K562 (cell line): ENCODE measurements around the gene MYL9. TPM values are rescaled to one million over a fixed set of nuclear protein-coding genes. Genes with fewer than 3 reads are reported as not detected.

Experiments used
- CBFB ChIP-seq: sonication (generic); formaldehyde crosslinking; IDR thresholded peaks from 2 replicates; pipeline ENCODE4 v1.4.0; 2020; ENCODE audit warnings: mild to moderate bottlenecking, missing genetic modification reagents
- CBX5 ChIP-seq: IDR thresholded peaks from 2 replicates; pipeline ENCODE4 v1.6.1; 2014; ENCODE audit warnings: low read depth, borderline replicate concordance
- CCNT2 ChIP-seq: IDR thresholded peaks from 2 replicates; pipeline ENCODE4 v1.6.1; 2011; ENCODE audit warnings: borderline replicate concordance, low read depth, mild to moderate bottlenecking, moderate library complexity, mixed read lengths, low read length; ENCODE audit not compliant: insufficient read length; ENCODE audit errors: extremely low read depth
- CREM ChIP-seq: IDR thresholded peaks from 2 replicates; pipeline ENCODE4 v1.6.1; 2014; ENCODE audit warnings: antibody characterized with exemption, low read depth
- DIDO1 ChIP-seq: fragments of 450-650 bp; IDR thresholded peaks from 2 replicates; pipeline ENCODE4 v1.6.1; 2016; ENCODE audit warnings: low read depth, missing biosample characterization, missing genetic modification characterization
- FOSL1 ChIP-seq: fragments of 200-800 bp; sonication (Bioruptor generic); conservative IDR thresholded peaks from 2 replicates; pipeline ENCODE4 v1.6.1; 2016; ENCODE audit warnings: missing genetic modification characterization, missing compliant biosample characterization
- FOXA3 ChIP-seq, 2 experiments: fragments of 450-650 bp in 1 of 2; sonication (generic) in 1 of 2; formaldehyde crosslinking; IDR thresholded peaks in 1 of 2; conservative IDR thresholded peaks in 1 of 2; 2 replicates each; pipeline versions ENCODE4 v1.4.0 to v1.8.0; 2020 to 2022; ENCODE audit warnings: mild to moderate bottlenecking in 2 of 2, missing genetic modification reagents in 1 of 2
- GATAD2B ChIP-seq: fragments of 450-650 bp; IDR thresholded peaks from 2 replicates; pipeline ENCODE4 v1.6.1; 2017; ENCODE audit warnings: mild to moderate bottlenecking, borderline replicate concordance
- LCOR ChIP-seq: sonication (generic); formaldehyde crosslinking; IDR thresholded peaks from 2 replicates; pipeline ENCODE4 v1.8.0; 2022; ENCODE audit warnings: mild to moderate bottlenecking, missing genetic modification reagents
- MYNN ChIP-seq, 2 experiments: sonication (generic); formaldehyde crosslinking in 1 of 2; IDR thresholded peaks; 2 replicates each; pipeline versions ENCODE4 v1.5.0 to v1.6.1; 2016 to 2020; ENCODE audit warnings: antibody characterized with exemption in 1 of 2, missing genetic modification reagents in 1 of 2
- NELFE ChIP-seq: IDR thresholded peaks from 2 replicates; pipeline ENCODE4 v1.6.1; 2011; ENCODE audit warnings: mild to moderate bottlenecking; ENCODE audit not compliant: insufficient read depth, insufficient read length
- PTBP1 ChIP-seq: fragments of 200-400 bp; formaldehyde crosslinking; IDR thresholded peaks from 2 replicates; pipeline ENCODE4 v1.6.1; 2017; ENCODE audit warnings: low read depth, low read length
- SP1 ChIP-seq: sonication (generic); formaldehyde crosslinking; IDR thresholded peaks from 2 replicates; pipeline ENCODE4 v1.8.1; 2022; ENCODE audit warnings: mild to moderate bottlenecking, missing genetic modification reagents
- TGIF2 ChIP-seq: sonication (generic); formaldehyde crosslinking; IDR thresholded peaks from 2 replicates; pipeline ENCODE4 v1.8.1; 2022; ENCODE audit warnings: mild to moderate bottlenecking, missing genetic modification reagents, moderate library complexity
- ZNF324 ChIP-seq: fragments of 250-450 bp; sonication (Bioruptor Pico); IDR thresholded peaks from 2 replicates; pipeline ENCODE4 v1.4.0; 2020; ENCODE audit warnings: mild to moderate bottlenecking
- ZNF431 ChIP-seq: sonication (generic); formaldehyde crosslinking; IDR thresholded peaks from 2 replicates; pipeline ENCODE4 v1.8.0; 2022; ENCODE audit warnings: mild to moderate bottlenecking, missing genetic modification reagents
- ZSCAN32 ChIP-seq: fragments of 450-650 bp; formaldehyde crosslinking; IDR thresholded peaks from 2 replicates; pipeline ENCODE4 v1.4.0; 2020; ENCODE audit warnings: mild to moderate bottlenecking, moderate library complexity
- polyA plus RNA-seq, 8 experiments: library from polyadenylated mRNA; depleted of rRNA in 4 of 8; stranded (reverse) in 5 of 8; unstranded in 3 of 8; fragments of >200 nt; fragmentation: Nextera tagmentation in 2 of 8; fragmentation: Illumina TruSeq in 1 of 8; extraction: Ambion mirVana in 2 of 8; extraction: Trizol in 1 of 8; gene quantifications; 2 replicates each; pipeline versions ENCODE4 v1.2.1 to v1.2.3, GENCODE V29; 2011 to 2014; ENCODE audit warnings: inconsistent platforms in 1 of 8, missing spikeins in 1 of 8
- total RNA-seq, 7 experiments: library from RNA; depleted of rRNA in 6 of 7; stranded (reverse); fragments of >200 nt in 6 of 7; fragmentation: Illumina TruSeq in 2 of 7; extraction: Trizol in 2 of 7; gene quantifications; 2 replicates each; pipeline versions ENCODE4 v1.2.1 to v1.2.3, GENCODE V29; 2011 to 2021; ENCODE audit warnings: low replicate concordance in 1 of 7
- TF ChIP-seq, protein P1 (sequence below): fragments of 450-650 bp; IDR thresholded peaks from 2 replicates; pipeline ENCODE4 v1.6.1; 2016; ENCODE audit warnings: antibody characterized with exemption
- TF ChIP-seq, protein P2 (sequence below): sonication (generic); formaldehyde crosslinking; IDR thresholded peaks from 2 replicates; pipeline ENCODE4 v1.9.0; 2022; ENCODE audit warnings: mild to moderate bottlenecking, missing genetic modification reagents
- TF ChIP-seq, protein P3 (sequence below): fragments of 450-650 bp; IDR thresholded peaks from 2 replicates; pipeline ENCODE4 v1.6.1; 2017; ENCODE audit warnings: antibody characterized with exemption, mild to moderate bottlenecking
- TF ChIP-seq, protein P4 (sequence below): fragments of 450-650 bp; conservative IDR thresholded peaks from 2 replicates; pipeline ENCODE4 v1.6.1; 2016; ENCODE audit warnings: missing genetic modification characterization, low read depth, mild to moderate bottlenecking, missing compliant biosample characterization, moderate library complexity

Gene MYL9
- total and polyA plus RNA-seq, 9 of the 15 experiments (the other 6 are each of a cell fraction or from before 2014, with no cell fraction given) = 0.11 to 3.2 (median 0.81) TPM; not detected in 1

DNA sequence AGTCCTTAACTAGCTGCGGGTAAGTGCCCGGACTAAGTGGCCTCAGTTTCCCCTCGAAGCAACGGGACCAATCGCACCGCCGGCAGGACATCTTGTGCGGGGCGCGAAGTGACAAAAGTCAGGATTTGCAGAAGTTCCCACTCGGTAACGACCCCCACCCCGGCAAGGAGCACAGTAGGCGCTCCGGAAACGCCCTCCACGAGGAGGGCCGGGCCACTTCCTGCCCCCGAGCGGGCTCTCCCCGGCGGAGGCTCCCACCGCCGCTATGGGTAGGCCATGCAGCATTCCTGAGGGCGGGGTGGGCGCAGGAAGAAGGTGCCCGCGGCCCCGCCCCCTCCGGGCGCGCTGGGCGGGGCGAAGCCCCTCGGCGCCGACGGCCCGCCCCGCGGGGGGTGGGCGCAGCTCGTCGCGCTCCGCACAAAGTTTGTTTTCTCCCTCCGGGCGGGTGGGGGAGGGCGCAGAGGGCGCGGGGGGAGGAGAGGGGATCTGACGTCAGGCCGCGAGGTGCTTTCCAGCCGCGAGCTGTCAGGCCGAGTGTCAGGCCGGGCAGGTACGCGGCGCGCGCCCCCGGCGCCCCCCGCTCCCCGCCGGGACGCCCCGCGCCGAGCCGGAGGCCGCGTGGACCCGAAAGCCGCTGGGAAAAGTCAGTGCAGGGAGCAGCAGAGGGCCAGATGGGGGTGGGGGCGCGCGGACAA, 31.9 kb downstream of the MYL9 start, which contains the start of gene TGIF2 (continued):
- TF ChIP-seq PTBP1 (no peak), CREM (peak; percentile 83), SP1 (CRISPR knock-in tag) (peak; percentile 53; the same call in 1 of the 2 replicates), DIDO1 (tag) (no peak), GATAD2B (peak; percentile 72; the same call in 1 of the 2 replicates), FOSL1 (tag) (peak; percentile 44; the same call in 1 of the 2 replicates), LCOR (CRISPR knock-in tag) (no peak), FOXA3 (CRISPR knock-in tag; conservative IDR thresholded peaks at IDR 0.05 in 1 of 2, IDR thresholded peaks at IDR 0.05 in 1 of 2) (0 out of 4 replicates have a peak, but pooled peaks of 1 of the 2 experiments have one; percentile 42), CBFB (CRISPR knock-in tag) (0 out of 2 replicates have a peak, but pooled peaks have one; percentile 1), NELFE (no peak), TGIF2 (no peak), CBX5 (no peak), ZNF324 (no peak), CCNT2 (peak; percentile 88), ZSCAN32 (CRISPR knock-in tag) (no peak), ZNF431 (CRISPR knock-in tag) (0 out of 2 replicates have a peak, but pooled peaks have one; percentile 23), MYNN (IDR thresholded peaks at IDR 0.05) (no peak), MYNN (CRISPR knock-in tag; IDR thresholded peaks at IDR 0.05) (no peak)
- TF ChIP-seq, protein P1, sequence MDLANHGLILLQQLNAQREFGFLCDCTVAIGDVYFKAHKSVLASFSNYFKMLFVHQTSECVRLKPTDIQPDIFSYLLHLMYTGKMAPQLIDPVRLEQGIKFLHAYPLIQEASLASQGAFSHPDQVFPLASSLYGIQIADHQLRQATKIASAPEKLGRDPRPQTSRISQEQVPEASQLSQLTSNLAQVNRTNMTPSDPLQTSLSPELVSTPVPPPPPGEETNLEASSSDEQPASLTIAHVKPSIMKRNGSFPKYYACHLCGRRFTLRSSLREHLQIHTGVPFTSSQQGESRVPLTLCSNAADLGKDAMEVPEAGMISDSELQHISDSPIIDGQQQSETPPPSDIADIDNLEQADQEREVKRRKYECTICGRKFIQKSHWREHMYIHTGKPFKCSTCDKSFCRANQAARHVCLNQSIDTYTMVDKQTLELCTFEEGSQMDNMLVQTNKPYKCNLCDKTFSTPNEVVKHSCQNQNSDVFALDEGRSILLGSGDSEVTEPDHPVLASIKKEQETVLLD = no peak
- TF ChIP-seq, protein P2, sequence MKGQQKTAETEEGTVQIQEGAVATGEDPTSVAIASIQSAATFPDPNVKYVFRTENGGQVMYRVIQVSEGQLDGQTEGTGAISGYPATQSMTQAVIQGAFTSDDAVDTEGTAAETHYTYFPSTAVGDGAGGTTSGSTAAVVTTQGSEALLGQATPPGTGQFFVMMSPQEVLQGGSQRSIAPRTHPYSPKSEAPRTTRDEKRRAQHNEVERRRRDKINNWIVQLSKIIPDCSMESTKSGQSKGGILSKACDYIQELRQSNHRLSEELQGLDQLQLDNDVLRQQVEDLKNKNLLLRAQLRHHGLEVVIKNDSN (CRISPR knock-in tag) = peak; percentile 33; the same call in 1 of the 2 replicates
- TF ChIP-seq, protein P3, sequence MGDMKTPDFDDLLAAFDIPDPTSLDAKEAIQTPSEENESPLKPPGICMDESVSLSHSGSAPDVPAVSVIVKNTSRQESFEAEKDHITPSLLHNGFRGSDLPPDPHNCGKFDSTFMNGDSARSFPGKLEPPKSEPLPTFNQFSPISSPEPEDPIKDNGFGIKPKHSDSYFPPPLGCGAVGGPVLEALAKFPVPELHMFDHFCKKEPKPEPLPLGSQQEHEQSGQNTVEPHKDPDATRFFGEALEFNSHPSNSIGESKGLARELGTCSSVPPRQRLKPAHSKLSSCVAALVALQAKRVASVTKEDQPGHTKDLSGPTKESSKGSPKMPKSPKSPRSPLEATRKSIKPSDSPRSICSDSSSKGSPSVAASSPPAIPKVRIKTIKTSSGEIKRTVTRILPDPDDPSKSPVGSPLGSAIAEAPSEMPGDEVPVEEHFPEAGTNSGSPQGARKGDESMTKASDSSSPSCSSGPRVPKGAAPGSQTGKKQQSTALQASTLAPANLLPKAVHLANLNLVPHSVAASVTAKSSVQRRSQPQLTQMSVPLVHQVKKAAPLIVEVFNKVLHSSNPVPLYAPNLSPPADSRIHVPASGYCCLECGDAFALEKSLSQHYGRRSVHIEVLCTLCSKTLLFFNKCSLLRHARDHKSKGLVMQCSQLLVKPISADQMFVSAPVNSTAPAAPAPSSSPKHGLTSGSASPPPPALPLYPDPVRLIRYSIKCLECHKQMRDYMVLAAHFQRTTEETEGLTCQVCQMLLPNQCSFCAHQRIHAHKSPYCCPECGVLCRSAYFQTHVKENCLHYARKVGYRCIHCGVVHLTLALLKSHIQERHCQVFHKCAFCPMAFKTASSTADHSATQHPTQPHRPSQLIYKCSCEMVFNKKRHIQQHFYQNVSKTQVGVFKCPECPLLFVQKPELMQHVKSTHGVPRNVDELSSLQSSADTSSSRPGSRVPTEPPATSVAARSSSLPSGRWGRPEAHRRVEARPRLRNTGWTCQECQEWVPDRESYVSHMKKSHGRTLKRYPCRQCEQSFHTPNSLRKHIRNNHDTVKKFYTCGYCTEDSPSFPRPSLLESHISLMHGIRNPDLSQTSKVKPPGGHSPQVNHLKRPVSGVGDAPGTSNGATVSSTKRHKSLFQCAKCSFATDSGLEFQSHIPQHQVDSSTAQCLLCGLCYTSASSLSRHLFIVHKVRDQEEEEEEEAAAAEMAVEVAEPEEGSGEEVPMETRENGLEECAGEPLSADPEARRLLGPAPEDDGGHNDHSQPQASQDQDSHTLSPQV = peak; percentile 93
- TF ChIP-seq, protein P4, sequence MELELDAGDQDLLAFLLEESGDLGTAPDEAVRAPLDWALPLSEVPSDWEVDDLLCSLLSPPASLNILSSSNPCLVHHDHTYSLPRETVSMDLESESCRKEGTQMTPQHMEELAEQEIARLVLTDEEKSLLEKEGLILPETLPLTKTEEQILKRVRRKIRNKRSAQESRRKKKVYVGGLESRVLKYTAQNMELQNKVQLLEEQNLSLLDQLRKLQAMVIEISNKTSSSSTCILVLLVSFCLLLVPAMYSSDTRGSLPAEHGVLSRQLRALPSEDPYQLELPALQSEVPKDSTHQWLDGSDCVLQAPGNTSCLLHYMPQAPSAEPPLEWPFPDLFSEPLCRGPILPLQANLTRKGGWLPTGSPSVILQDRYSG (tag) = peak; percentile 63; the same call in 1 of the 2 replicates
